Measurements from ENCODE around the gene OR9A2. TPM values are rescaled to one million over a fixed set of nuclear protein-coding genes. Genes with fewer than 3 reads are reported as not detected.

OR9A2 gene
- total and polyA plus RNA-seq, 3 donors from 2014 or later: 0.99 to 3.5 TPM; not detected in 1

DNA sequence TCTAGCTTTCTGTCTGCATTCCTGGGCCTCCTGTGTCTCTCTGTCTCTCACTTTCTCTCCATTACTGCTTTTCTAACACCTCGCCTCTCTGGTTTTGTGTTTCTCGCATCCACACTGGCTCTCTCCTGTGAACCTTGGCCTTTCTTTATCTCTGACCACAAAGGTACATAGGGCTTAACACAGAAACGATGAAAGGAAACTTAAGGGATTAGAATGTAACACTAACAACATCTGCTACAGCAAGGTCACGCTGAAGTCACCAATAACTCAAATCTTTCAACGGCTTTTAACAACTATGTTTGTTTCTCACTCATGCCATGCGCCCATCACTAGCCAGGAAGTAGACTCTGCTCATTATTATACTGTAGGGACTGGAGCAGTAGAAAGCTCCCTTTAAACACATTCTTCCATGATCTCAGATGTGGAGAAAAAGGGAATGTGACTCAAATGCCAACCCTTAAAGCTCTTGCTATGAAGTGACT is 15.9 kb upstream of the OR9A2 start:
- no peak for DNase-seq
- Histone ChIP-seq H3K9me3 (no peaks in the 10 kb centered on the region), H3K27me3 (no peaks in the 10 kb centered on the region), H3K4me1 (peaks cover 8% of the 10 kb centered on the region), H3K36me3 (ENCODE audit: low read depth, missing control alignments) (no peaks in the 10 kb centered on the region), H3K27ac (no peak overlapping the region), H3K4me3 (no peak overlapping the region)
- WGBS, 2 donors: 44 to 58% methylated on average over 6 of the region's 6 CpGs
- intact Hi-C loops (cut with DNase I; ENCODE audit: low total_unique reads): no loop called here
- TF ChIP-seq, protein P1, sequence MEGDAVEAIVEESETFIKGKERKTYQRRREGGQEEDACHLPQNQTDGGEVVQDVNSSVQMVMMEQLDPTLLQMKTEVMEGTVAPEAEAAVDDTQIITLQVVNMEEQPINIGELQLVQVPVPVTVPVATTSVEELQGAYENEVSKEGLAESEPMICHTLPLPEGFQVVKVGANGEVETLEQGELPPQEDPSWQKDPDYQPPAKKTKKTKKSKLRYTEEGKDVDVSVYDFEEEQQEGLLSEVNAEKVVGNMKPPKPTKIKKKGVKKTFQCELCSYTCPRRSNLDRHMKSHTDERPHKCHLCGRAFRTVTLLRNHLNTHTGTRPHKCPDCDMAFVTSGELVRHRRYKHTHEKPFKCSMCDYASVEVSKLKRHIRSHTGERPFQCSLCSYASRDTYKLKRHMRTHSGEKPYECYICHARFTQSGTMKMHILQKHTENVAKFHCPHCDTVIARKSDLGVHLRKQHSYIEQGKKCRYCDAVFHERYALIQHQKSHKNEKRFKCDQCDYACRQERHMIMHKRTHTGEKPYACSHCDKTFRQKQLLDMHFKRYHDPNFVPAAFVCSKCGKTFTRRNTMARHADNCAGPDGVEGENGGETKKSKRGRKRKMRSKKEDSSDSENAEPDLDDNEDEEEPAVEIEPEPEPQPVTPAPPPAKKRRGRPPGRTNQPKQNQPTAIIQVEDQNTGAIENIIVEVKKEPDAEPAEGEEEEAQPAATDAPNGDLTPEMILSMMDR (IDR thresholded peaks at IDR 0.05): no peak
- no peak for TF ChIP-seq POLR2A (IDR thresholded peaks at IDR 0.05)

DNA sequence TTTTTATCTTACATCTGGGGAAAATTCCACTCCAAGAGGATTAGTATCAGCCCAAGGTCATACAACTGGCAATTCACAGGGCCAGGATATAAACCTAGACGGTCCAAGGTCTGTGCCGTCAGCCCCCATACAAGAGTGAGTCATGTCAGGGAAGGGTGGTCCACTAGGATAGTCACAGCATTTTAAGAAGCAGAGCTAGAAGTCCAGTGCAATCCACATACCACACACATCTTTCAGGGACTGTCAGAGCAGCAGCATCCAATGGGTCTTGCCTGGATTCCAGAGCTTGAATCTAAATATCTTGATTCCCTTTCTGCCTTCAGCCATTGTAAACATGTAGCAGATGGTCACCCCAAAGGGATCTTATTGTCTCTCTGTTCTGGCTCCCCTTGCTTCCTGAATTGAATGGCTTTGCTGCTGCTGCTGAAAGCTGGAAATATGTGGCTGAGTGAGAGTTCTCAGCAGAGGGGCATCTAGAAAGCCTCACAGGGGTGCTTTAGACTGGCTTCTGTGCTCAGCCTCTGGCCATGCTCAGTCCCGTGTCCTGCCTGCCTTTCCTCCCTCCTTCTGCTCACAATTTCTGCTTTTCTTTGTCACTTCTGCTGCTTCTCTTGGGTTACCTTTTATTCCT is 15.3 kb upstream of the OR9A2 start:
- intact Hi-C loops (cut with DNase I; ENCODE audit: low total_unique reads): no loop called here
- no peak for DNase-seq
- Histone ChIP-seq H3K4me1 (peaks cover 8% of the 10 kb centered on the region), H3K36me3 (ENCODE audit: low read depth, missing control alignments) (no peaks in the 10 kb centered on the region), H3K4me3 (no peak overlapping the region), H3K27ac (no peak overlapping the region), H3K9me3 (no peaks in the 10 kb centered on the region), H3K27me3 (no peaks in the 10 kb centered on the region)
- TF ChIP-seq, protein P1 (IDR thresholded peaks at IDR 0.05): no peak
- no peak for TF ChIP-seq POLR2A (IDR thresholded peaks at IDR 0.05)
- whole genome bisulfite sequencing, 2 donors: 45 to 50% methylated on average over 2 to 3 of the region's 3 CpGs

DNA sequence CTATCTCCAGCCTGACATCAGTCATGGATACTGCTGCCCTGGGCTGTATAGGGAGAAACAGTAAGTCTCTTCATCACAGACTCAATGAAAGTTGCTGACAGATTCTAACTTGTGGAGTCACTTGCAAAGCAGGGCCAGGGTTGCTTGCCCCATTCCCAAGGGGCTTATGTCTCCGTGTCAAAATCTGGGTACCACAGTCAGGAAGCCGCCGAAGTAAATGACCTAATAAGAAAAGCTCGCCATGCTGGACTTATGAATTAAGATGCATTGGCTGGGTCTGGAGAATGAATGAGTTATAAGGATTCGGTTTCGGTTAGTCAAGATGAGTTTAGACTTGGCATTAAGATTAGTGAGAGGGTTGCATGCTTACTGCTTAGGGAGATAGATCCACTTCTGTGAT is 14.4 kb upstream of the OR9A2 start:
- H3K4me1 ChIP-seq: peaks cover 3% of the 10 kb centered on the region
- no peak overlapping the region for H3K4me3 ChIP-seq
- H3K36me3 ChIP-seq (ENCODE audit: low read depth, missing control alignments): no peaks in the 10 kb centered on the region
- no peak for TF ChIP-seq POLR2A (IDR thresholded peaks at IDR 0.05)
- TF ChIP-seq, protein P1 (IDR thresholded peaks at IDR 0.05): no peak
- H3K9me3 ChIP-seq: no peaks in the 10 kb centered on the region
- H3K27ac ChIP-seq: no peak overlapping the region
- no peak for DNase-seq
- intact Hi-C loops (cut with DNase I; ENCODE audit: low total_unique reads): no loop called here
- no peaks in the 10 kb centered on the region for H3K27me3 ChIP-seq
- 92 to 94% methylated on average over 6 of the region's 6 CpGs for WGBS, 2 donors

DNA sequence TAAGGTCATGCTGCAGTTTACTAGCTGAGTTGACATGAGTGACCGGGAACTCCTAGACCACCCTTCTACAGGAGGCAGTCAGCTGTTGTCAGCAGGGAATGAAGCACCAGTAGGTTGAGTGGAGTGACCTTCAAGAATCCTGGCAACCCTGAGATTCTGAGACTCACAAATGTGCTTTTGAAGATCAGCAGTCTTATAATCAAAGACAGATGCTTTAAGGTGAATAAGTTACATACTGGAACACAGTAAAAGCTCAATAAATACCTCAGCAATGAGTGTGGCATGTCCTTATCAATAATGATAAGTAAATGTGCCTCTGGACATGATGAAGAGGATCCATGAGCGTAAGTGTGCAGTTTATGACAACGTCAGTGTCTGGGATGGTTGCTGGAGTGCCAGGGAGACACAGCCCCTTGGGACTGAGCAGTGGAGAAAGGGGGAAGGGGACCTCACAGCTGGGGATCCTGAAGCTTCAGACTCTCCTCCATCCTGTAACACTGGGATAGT is 13.3 kb upstream of the OR9A2 start:
- H3K9me3 ChIP-seq: no peaks in the 10 kb centered on the region
- peaks cover 3% of the 10 kb centered on the region for H3K4me1 ChIP-seq
- no peak for TF ChIP-seq POLR2A (IDR thresholded peaks at IDR 0.05)
- TF ChIP-seq, protein P1 (IDR thresholded peaks at IDR 0.05): no peak
- no peak overlapping the region for H3K27ac ChIP-seq
- H3K4me3 ChIP-seq: no peak overlapping the region
- H3K27me3 ChIP-seq: no peaks in the 10 kb centered on the region
- no peaks in the 10 kb centered on the region for H3K36me3 ChIP-seq (ENCODE audit: low read depth, missing control alignments)
- intact Hi-C loops (cut with DNase I; ENCODE audit: low total_unique reads): no loop called here
- DNase-seq: no peak
- WGBS, 2 donors: 61 to 71% methylated on average over 3 of the region's 3 CpGs

DNA sequence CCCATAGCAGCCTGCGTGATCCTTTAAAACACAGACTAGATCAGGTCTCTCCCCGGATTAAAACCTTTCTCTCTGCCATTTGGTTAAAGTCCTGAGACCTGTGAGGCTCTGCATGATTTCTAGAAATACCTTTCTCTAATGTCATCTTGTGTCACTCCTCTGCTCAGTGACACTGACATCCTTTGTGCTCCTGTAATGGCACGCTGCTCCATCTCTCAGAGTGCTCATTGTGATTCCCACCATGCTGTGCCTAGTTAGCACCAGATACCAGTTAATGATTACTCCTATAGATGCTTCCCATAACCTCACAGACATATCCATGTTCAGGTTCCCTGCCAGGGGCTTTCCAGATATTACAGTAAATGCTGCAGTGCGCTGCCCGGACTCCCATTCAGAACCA is 11.7 kb upstream of the OR9A2 start:
- no peaks in the 10 kb centered on the region for H3K9me3 ChIP-seq
- H3K27ac ChIP-seq: no peak overlapping the region
- TF ChIP-seq, protein P1 (IDR thresholded peaks at IDR 0.05): no peak
- TF ChIP-seq POLR2A (IDR thresholded peaks at IDR 0.05): no peak

More for the DNA sequence above, 11.7 kb upstream of the OR9A2 start:
- intact Hi-C loops (cut with DNase I; ENCODE audit: low total_unique reads): no loop called here
- no peak for DNase-seq
- no peaks in the 10 kb centered on the region for H3K36me3 ChIP-seq (ENCODE audit: low read depth, missing control alignments)
- 89 to 93% methylated on average over 5 of the region's 5 CpGs for WGBS, 2 donors
- no peak overlapping the region for H3K4me3 ChIP-seq
- H3K4me1 ChIP-seq: peaks cover 3% of the 10 kb centered on the region
- H3K27me3 ChIP-seq: no peaks in the 10 kb centered on the region
